ENCODE data around the gene DMAC2. TPM values are rescaled to one million over a fixed set of nuclear protein-coding genes. Genes with fewer than 3 reads are reported as not detected.

The DMAC2 gene
- total RNA-seq, 1 experiment from 2014 or later: 77.6 TPM

- Mint-ChIP-seq H3K27me3 (ENCODE audit: low read depth) (no peaks in the 10 kb centered on the region), H3K36me3 (peaks cover 3% of the 10 kb centered on the region), H3K4me1 (peaks cover 21% of the 10 kb centered on the region), H3K4me3 (0 out of 2 replicates have a peak overlapping the region, but pooled peaks have one; percentile 84), H3K9me3 (no peaks in the 10 kb centered on the region), H3K27ac (no peak overlapping the region)
- DNase-seq (ENCODE audit: low spot score): no peak
- ChIA-PET POLR2A (interaction anchor here (0.6 to 4.2 kb wide), 4 partner anchors 13 to 50 kb away, joined by 5 to 31 read pairs (median 8); partner anchors contain the start of genes DMAC2 and TMEM91), CTCF (interaction anchor here (0.7 to 3.9 kb wide), 12 partner anchors 13 to 571 kb away, joined by 3 to 40 read pairs (median 7); partner anchors contain the start of genes B9D2 and DMAC2)
- TF ChIP-seq CDX4 (CRISPR knock-in tag; IDR thresholded peaks at IDR 0.05; ENCODE audit: borderline replicate concordance) (no peak), FOXP1 (CRISPR knock-in tag; IDR thresholded peaks at IDR 0.05; ENCODE audit: borderline replicate concordance) (0 out of 2 replicates have a peak, but pooled peaks have one; percentile 11)
- no peak for ATAC-seq
Measured at GRCh38 chr19:41426116-41426841, 13.4 kb downstream of the DMAC2 start.

- ATAC-seq (no peak), DNase-seq (ENCODE audit: low spot score) (no peak)
- Mint-ChIP-seq H3K4me1 (peaks cover 21% of the 10 kb centered on the region), H3K36me3 (peaks cover 3% of the 10 kb centered on the region; the same call in 1 of the 2 replicates), H3K27me3 (ENCODE audit: low read depth) (no peaks in the 10 kb centered on the region), H3K4me3 (no peak overlapping the region), H3K9me3 (no peaks in the 10 kb centered on the region), H3K27ac (no peak overlapping the region)
- ChIA-PET POLR2A (interaction anchor here (4.2 kb wide), 1 partner anchor 14 kb away, joined by 31 read pairs; the partner anchor contains the start of gene DMAC2), CTCF (interaction anchor here (1.5 to 3.9 kb wide), 3 partner anchors 17 to 73 kb away, joined by 6 to 17 read pairs (median 6); no protein-coding TSS in a partner anchor)
- no peak for TF ChIP-seq NFYB (CRISPR knock-in tag; conservative IDR thresholded peaks at IDR 0.05; ENCODE audit: low read depth)
Measured at GRCh38 chr19:41425174-41426115, 14.3 kb downstream of the DMAC2 start.

GRCh38 chr19:41424335-41425173, 15.2 kb downstream of the DMAC2 start:
- POLR2A ChIA-PET: no interaction called here
- DNase-seq (ENCODE audit: low spot score): no peak
- no peak for ATAC-seq
- no peak overlapping the region for H3K27ac Mint-ChIP-seq
- H3K4me3 Mint-ChIP-seq: no peak overlapping the region
- no peaks in the 10 kb centered on the region for H3K9me3 Mint-ChIP-seq
- CTCF ChIA-PET: interaction anchor here (0.6 to 2.0 kb wide), 3 partner anchors 11 to 25 kb away, joined by 3 to 6 read pairs (median 3); no protein-coding TSS in a partner anchor
- peaks cover 3% of the 10 kb centered on the region; the same call in 1 of the 2 replicates for H3K36me3 Mint-ChIP-seq
- H3K4me1 Mint-ChIP-seq: peaks cover 21% of the 10 kb centered on the region
- no peak for TF ChIP-seq AR (CRISPR knock-in tag; IDR thresholded peaks at IDR 0.05)
- TF ChIP-seq USF2 (CRISPR knock-in tag; IDR thresholded peaks at IDR 0.05): no peak
- TF ChIP-seq NFATC4 (CRISPR knock-in tag; IDR thresholded peaks at IDR 0.05): no peak
- TF ChIP-seq ZNF416 (CRISPR knock-in tag; IDR thresholded peaks at IDR 0.05): no peak
- TF ChIP-seq CREB1 (CRISPR knock-in tag; IDR thresholded peaks at IDR 0.05): no peak
- no peak for TF ChIP-seq SMAD4 (CRISPR knock-in tag; IDR thresholded peaks at IDR 0.05)
- no peak for TF ChIP-seq GABPB1 (CRISPR knock-in tag; IDR thresholded peaks at IDR 0.05)
- TF ChIP-seq RELA (CRISPR knock-in tag; IDR thresholded peaks at IDR 0.05; ENCODE audit: borderline replicate concordance): no peak
- TF ChIP-seq GRHL2 (CRISPR knock-in tag; IDR thresholded peaks at IDR 0.05; ENCODE audit: insufficient replicate concordance, severe bottlenecking): no peak
- TF ChIP-seq MAX (CRISPR knock-in tag; IDR thresholded peaks at IDR 0.05): no peak
- H3K27me3 Mint-ChIP-seq (ENCODE audit: low read depth): no peaks in the 10 kb centered on the region
